GM12872 (cell line): ENCODE data around the gene SORCS2.

ENCODE experiments used
- TF ChIP-seq, protein P1 (sequence below): IDR thresholded peaks from 3 replicates; pipeline ENCODE4 v1.5.1; 2011; ENCODE audit warnings: low read depth, mild to moderate bottlenecking, low read length, moderate library complexity; ENCODE audit not compliant: insufficient read depth

SORCS2 gene

DNA sequence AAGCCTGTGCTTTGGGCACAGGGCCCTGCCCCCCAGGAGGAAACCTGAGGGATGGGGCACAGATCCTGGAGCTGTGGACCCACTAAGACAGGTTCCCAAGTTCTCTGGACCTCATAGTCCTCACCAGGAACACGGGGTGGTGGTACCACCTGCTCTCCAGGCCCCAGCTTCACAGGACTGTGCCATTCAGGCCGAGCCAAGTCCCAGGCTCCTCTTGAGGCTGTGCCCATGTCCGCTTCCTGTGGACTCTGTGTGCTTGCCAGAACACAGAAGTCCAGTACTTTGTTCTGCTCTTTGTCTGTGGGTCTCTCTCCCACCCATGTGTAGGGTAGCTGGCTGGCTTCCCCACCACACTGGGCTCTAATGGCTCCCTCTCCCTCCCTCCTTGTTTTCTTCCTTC is 346.8 kb downstream of the SORCS2 start:
- TF ChIP-seq, protein P1, sequence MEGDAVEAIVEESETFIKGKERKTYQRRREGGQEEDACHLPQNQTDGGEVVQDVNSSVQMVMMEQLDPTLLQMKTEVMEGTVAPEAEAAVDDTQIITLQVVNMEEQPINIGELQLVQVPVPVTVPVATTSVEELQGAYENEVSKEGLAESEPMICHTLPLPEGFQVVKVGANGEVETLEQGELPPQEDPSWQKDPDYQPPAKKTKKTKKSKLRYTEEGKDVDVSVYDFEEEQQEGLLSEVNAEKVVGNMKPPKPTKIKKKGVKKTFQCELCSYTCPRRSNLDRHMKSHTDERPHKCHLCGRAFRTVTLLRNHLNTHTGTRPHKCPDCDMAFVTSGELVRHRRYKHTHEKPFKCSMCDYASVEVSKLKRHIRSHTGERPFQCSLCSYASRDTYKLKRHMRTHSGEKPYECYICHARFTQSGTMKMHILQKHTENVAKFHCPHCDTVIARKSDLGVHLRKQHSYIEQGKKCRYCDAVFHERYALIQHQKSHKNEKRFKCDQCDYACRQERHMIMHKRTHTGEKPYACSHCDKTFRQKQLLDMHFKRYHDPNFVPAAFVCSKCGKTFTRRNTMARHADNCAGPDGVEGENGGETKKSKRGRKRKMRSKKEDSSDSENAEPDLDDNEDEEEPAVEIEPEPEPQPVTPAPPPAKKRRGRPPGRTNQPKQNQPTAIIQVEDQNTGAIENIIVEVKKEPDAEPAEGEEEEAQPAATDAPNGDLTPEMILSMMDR, result no peak

DNA sequence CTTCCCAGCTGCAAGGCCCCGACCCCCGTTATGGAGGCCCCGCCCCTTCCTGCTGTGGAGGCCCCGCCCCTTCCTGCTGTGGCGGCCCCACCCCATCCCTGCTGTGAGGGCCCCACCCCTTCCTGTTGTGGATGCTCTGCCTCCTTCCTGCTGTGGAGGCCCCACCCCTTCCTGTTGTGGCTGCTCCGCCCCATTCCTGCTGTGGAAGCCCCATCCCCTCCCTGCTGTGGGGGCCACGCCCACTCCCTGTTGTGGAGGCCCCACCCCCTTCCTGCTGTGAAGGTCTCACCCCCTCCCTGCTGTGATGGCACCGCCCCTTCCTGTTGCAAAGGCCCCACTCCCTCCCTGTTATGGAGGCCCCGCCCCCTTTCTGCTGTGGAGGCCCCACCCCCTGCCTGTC is 347.3 kb downstream of the SORCS2 start:
- TF ChIP-seq, protein P1, result no peak

DNA sequence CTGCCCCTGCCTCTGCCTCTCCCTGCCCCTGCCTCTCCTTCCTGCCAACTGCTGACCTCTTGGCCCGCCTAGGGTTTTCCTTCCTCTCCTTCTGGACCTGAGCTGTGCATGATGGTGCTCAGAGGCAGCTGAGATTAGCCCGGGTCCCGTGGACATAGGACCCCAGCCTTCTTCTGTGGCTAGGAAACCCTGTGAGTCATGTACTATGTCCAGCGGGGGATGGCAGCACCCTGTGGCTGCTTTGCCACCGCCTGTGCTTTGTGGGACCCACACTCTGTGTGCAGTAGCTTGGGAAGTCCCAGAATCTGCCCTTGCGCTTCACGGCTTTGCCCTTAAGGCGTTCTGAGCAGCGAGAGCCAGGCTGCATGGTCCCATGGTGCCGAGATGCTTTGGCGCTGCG is 347.9 kb downstream of the SORCS2 start:
- TF ChIP-seq, protein P1, result no peak

DNA sequence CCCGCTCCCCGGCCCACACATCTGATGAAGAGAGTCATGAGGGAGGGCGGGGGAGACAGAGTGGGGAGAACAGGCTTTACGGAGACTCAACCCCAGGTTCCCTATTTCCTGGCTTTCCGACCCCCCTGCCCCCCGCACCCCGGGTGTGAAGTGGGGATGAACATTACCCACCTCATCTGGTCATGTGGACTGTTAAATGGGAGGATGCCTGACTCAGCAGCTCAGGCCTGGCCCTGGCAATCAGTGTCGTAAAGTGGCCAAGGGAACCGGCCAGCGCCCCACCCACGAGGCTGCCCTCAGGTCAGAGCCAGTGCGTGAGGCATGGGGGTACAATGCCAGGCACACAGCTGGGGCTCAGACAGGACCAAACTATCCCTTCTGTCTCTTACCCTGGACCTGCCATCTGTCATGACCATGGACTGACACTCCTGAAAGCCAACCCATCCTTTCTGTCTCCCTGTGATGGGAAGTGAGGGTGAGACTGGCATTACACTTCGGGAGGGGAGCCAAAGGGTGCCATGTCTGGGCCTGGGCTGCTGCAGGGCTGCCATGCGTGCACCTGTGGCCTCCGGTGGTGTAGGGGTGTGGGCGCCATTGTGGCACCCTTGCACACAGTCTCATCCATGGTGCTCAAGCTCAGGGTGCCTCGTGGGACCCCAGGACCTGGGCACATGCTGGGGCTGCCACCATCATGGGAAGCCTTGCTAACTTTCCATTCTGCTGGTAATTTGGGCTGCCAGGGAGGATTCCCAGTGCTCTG is 348.5 kb downstream of the SORCS2 start:
- TF ChIP-seq, protein P1, result no peak

DNA sequence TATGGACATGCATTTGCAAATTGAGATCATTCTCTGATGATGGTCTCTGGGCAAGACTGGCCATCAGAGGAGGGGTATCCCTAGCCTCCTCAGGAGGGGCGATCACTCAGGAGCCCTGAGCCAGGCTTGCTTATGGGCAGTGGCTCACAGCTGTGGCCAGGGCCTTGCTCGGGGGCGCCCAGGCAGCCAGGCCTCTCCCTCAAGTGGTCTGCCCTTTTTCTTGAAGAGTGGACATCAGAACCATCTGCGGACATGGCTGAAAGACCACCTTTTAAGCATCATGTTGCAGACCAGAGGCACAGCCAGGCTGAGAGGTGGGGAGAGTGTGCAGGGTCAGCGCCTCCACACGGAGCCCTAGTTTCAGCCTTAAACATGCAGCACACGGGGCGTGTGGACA is 349.1 kb downstream of the SORCS2 start:
- TF ChIP-seq, protein P1, result no peak

DNA sequence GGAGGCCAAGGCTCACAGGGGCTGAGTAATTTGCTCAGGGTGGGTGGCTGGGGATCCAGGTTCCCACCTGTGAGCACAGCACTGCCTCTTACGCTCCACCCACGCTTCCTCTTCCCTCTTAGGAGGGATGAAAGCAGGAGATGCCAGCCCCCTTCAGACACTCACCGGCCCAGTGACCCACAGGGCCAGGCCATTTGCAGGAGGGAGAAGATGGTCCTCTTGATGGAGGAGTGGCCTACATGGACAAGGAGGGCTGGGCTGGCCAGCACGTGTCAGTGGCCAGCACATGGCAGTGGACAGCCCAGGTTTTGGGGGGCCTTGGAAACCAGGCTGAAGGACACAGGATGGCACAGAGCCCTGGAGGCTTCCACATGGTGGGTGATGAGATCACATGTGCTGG is 350.4 kb downstream of the SORCS2 start:
- TF ChIP-seq, protein P1, result no peak

DNA sequence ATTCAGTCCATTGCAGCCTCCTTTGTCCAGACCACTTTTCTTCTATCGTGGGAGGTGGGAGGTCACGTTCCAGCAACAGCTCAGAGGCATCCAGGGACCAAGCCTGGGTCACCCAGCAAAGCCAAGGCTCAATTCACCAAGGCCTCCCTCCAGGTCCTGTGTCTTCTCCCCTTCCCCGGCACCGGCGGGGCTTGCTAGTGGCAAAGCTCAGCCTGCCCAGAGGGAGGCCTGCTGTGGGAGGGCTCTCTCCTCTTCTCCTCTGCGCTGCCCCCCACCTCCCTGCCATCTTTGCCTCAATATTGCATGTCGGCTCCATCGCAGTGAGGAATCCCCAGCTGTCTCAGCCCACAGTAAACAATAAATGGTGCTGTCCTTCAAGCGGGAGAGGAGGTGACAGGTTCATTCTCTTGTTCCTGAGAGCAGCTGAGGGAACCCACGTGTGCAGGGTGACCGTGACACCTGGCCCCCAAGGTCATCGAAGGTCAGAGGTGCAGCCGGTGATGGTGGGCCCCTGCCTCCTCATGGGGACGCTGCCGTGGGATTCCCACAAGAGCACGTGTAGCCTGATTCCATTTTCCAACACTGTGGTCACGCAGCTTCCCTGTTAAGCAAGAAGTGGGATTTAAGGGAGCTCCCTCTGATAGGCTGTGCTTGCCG is 353.9 kb downstream of the SORCS2 start:
- TF ChIP-seq, protein P1, result no peak
